Activated T-cell treated with anti-CD3 and anti-CD28 coated beads for 48 hours (primary cell): ENCODE measurements around the gene UXS1.

Experiments used
- DNase-seq: peaks from one replicate; pipeline ENCODE4 v3.0.0-alpha.2; 2020; ENCODE audit warnings: low read depth

The UXS1 gene

DNA sequence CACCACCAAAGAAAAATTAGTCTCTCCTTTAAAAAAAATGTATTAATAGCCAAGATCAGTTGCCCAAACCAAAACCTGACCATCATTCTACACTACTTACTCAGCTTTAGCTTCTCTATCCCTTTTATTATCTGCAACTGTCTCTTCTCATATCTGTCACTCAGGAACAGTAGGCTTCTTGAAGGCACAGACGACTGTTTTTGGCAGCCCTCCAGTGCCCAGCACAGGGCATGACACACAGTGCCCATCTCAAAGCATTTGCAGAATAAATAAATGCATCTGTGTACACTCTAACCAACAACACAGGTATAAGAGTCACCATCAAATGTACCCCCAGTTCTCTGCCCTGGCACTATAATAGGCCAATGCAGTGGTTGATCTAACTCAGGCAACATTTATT is 117.2 kb downstream of the UXS1 start:
- DNase-seq: no peak

DNA sequence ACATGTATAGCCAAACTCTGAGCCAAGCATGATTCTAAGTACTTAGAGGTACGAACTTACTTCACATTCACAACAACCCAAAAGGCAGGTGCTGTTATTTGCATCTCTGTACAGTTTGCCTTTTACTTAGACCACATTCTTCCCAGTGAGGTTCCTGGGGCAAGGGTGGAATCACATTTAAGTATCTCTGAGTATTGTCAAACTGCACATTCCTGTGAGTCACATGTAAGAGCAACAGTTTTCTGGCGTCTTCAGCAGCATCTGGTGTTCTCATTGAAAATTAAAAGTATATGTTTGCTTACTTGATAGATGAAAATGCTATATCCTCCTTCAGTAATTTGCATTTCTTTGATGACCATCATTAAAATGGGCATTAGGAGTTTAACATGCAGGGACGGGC is 119.1 kb downstream of the UXS1 start:
- no peak for DNase-seq

DNA sequence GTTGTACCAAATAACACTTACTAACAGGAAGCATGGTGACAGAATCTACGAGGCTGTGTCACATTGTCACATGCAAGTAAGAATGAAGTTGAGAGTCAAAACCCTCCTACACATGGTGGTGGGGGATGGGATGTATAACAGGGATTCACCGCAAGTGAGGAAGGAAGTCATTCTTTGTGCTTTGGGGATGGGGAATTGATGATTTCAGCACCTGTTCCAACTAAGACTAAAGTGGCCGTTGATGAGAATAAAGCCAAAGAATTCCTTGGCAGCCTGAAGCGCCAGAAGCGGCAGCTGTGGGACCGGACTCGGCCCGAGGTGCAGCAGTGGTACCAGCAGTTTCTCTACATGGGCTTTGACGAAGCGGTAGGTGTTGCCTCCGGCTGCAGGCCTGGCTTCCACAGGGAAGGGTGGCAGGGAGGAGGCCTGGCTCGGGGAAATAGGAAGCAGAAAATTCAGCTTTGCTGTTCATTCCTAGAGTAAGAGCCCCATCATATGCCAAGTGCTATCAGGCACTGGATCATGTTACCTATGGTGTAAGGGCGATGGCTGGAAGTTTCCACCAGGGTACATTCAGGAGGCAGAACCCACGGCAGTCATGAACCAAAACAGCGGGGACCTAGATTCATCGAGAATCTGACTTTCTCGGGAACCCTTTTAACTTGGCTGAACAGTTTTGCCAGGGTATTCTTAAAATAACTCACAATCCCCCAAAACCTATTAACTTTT is 120.3 kb downstream of the UXS1 start:
- no peak for DNase-seq

DNA sequence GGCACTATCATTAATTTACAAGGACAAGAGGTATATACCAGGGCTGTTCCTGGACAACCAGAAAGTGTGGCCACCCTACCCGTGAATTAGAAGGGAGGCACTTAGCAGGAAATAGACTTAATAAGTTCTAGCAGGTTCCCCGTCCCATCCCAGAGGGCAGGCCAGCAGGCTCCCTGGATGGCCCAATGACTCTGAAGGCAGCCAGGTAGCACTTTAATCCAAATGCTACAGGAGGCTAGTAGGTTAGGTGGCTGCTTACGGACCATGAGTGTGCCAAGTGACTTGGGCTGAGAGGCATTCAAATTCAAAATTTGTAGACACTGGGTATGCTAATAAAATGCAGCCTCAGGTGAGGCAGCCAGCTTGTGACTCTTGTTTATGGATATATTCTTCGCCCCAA is 123.9 kb downstream of the UXS1 start:
- DNase-seq: no peak

DNA sequence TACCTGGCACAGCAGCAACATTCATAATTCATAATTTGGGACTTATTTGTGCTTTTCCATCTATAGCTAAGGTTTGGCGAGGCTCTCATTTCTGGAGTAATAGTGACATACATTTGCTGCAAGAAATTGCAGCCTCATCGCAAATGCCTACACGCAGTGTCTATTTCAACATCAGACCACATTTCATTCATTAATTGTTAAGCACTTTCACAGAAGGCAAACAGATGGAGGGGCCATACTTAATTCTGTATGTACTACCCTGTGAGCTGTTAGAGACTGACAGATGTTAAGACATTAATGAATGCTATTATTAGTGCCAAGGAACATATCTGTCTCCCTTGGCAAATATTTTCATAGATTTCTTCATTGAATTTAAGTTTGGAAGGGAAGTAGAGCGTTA is 125.7 kb downstream of the UXS1 start:
- no peak for DNase-seq

DNA sequence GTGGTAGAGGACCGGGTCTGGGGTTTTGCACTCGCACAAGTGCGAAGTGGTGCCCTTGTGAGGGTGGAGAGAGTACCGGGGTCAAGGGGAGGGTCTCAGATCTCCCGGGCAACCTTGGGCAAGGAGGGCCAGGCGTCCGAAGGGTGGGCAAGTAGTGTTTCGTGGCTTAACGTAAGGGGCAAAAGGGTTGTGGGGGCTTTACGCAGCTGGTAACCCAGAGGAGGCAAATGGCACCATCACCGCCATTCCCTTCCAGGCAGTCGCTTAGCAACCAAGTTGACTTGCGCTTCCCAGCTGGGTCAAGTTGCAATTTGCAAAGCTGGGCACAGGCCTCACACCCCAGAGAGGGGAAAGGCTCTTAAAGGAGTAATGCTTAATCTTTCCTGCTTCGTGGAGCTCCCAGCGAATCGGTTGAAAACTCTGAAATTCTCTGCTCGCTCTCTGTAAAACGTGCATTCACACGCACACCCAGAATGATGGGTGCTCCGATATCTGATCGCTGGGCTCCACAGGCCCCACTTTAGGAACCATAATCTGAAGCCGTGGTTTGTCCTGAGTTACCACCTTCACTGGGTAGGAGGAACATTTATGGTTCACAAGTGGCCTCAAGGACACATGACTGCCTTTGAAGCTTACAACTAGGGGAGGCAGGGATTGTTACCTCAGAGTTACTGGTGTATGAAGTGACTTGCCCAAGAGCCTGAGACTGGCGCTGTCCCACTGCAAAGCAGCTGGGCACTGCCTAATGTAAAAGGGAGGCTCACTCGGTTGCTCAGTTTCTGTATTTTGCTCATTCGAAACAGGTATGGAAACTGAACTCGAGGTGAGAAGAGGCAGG is 127.9 kb downstream of the UXS1 start:
- DNase-seq: no peak

GRCh38 chr2:106065268-106065982 is 128.7 kb downstream of the UXS1 start:
- no peak for DNase-seq

GRCh38 chr2:106063181-106063580 is 130.9 kb downstream of the UXS1 start:
- DNase-seq: no peak

GRCh38 chr2:106062627-106063026 is 131.5 kb downstream of the UXS1 start:
- DNase-seq: no peak

GRCh38 chr2:106061611-106062349 is 132.3 kb downstream of the UXS1 start:
- DNase-seq: no peak

DNA sequence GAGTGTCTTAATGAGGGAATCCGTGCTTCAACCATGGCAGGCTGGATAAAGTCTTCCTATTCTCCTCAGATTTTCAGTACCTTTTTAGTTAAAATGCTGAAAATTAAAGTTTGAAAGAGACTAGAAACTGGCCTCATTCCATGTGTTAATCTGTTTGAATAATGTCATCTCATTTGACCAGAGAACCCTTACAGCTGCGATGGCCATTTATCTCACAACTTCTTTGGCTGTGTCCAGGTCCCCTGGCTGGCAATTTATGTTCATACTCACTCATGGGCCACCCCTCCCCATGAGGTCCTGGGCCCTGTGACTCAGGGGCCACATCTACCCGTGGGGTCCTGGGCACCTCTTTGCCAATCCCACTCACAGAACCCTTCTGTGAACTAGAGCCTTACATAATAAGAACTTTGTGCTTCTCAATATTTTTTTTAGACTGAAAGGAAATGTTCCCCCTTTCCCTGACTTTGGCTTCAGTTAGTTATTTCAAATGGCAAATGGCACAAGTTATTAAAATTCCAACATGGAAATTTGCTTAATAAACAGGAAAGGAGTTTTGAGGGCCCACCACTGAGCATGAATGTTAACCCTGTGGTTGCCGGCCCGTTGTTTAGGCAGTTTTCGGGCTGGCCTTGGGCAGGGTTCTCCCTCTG is 134.6 kb downstream of the UXS1 start:
- no peak for DNase-seq

GRCh38 chr2:106058469-106059137 is 135.5 kb downstream of the UXS1 start:
- no peak for DNase-seq

DNA sequence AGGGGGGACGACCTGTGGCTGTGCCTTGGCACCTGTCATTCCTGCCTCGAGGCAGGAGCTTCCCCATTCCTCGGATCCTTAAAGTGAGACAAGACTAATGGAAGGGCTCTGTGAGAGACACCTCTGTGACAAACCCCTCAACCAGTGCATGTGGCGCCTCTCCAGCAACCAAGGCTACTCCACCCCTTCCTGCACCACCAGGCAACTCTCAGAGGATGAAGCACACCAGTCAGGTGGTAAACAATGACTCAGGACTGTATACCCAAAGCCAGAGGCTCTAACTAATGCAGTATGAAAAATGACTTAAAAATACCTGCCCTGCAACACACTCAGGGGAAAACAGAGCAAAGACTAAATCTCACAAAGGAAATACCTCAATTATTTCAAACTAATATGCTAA is 136.9 kb downstream of the UXS1 start:
- DNase-seq: no peak

GRCh38 chr2:106054880-106055655 is 139.0 kb downstream of the UXS1 start:
- no peak for DNase-seq

- no peak for DNase-seq
These were observed 139.8 kb downstream of the UXS1 start for GRCh38 chr2:106054321-106054720.

- DNase-seq: no peak
These were observed 140.5 kb downstream of the UXS1 start for GRCh38 chr2:106053581-106053980.

GRCh38 chr2:106053116-106053515 is 141.0 kb downstream of the UXS1 start:
- no peak for DNase-seq

- DNase-seq: no peak
These were observed 149.2 kb downstream of the UXS1 start for GRCh38 chr2:106044859-106045258.

- DNase-seq: no peak
These were observed 150.1 kb downstream of the UXS1 start for GRCh38 chr2:106044021-106044420.
